A549 (cell line): ENCODE measurements around the gene ZNF107. TPM values are rescaled to one million over a fixed set of nuclear protein-coding genes. Genes with fewer than 3 reads are reported as not detected.
A peak's percentile ranks its signal among the peaks of the same experiment; 100 is the strongest.
"Not testable (repeated sequence)": the region's sequence is repeated elsewhere in the genome, so short reads cannot be mapped to it uniquely, and the experiment has no call there.

Experiments
- ATAC-seq, 2 experiments: fragments of 200-7000 bp in 1 of 2; fragments of >200 bp in 1 of 2; cut with Nextera tagmentation in 1 of 2; cut with Tn5 transposase in 1 of 2; 3 replicates each; pipeline versions ENCODE4 v1.8.0 to v1.9.1; 2018 to 2020; ENCODE audit warnings: mild to moderate bottlenecking in 1 of 2, moderate library complexity in 1 of 2
- CTCF ChIA-PET: fragments of 300-600 bp; sonication (Branson Sonifier 250); formaldehyde crosslinking; extraction: SDS; loops from one replicate; lab custom pipeline; 2021; ENCODE audit warnings: antibody characterized with exemption, inconsistent platforms; lab: Yijun Ruan, JAX
- POLR2A ChIA-PET: fragments of 350-600 bp; formaldehyde crosslinking; extraction: SDS; loops from one replicate; lab custom pipeline; 2021; ENCODE audit warnings: antibody characterized with exemption, inconsistent platforms; lab: Yijun Ruan, JAX
- DNase-seq, 2 experiments: peaks; one replicate each; pipeline versions ENCODE4 v3.0.0 to v3.0.0-alpha.2; 2011 to 2016; ENCODE audit warnings: low read depth in 1 of 2, low spot score in 1 of 2
- FAIRE-seq: peaks from 2 replicates; lab custom pipeline; 2011; peaks lifted over from hg19 to GRCh38; lab: Jason Lieb, UNC
- H3K27ac ChIP-seq, 2 experiments: fragments of >200 bp; sonication (Bioruptor Twin); formaldehyde crosslinking; 3 replicates each; pipeline ENCODE4 v1.5.1; 2016 to 2017
- H3K4me1 ChIP-seq: fragments of >200 bp; sonication (Bioruptor Twin); formaldehyde crosslinking; 3 replicates; pipeline ENCODE4 v1.6.1; 2016
- H3K4me2 ChIP-seq: fragments of >200 bp; sonication (Bioruptor Twin); formaldehyde crosslinking; 3 replicates; pipeline ENCODE4 v1.6.1; 2016
- H3K4me3 ChIP-seq: fragments of >200 bp; sonication (Bioruptor Twin); formaldehyde crosslinking; 3 replicates; pipeline ENCODE4 v1.5.1; 2016
- H3K9me3 ChIP-seq: fragments of >200 bp; sonication (Bioruptor Twin); formaldehyde crosslinking; 3 replicates; pipeline ENCODE4 v1.6.1; 2016
- BHLHE40 ChIP-seq: IDR thresholded peaks from 2 replicates; pipeline ENCODE4 v1.6.1; 2012; ENCODE audit warnings: low read depth, low read length, inconsistent platforms
- CBX2 ChIP-seq: fragments of 200-600 bp; sonication (generic); IDR thresholded peaks from 2 replicates; pipeline ENCODE4 v1.6.1; 2016; ENCODE audit warnings: low read depth, mild to moderate bottlenecking, borderline replicate concordance
- CHD2 ChIP-seq: fragments of 150-350 bp; IDR thresholded peaks from 2 replicates; pipeline ENCODE4 v1.6.1; 2014; ENCODE audit warnings: low read length; ENCODE audit not compliant: partially characterized antibody
- FOSB ChIP-seq: fragments of 250-450 bp; sonication (Bioruptor Pico); IDR thresholded peaks from 2 replicates; pipeline ENCODE4 v1.5.0; 2020; ENCODE audit warnings: mild to moderate bottlenecking, moderate library complexity
- KDM5A ChIP-seq: fragments of 200-600 bp; sonication (generic); IDR thresholded peaks from 2 replicates; pipeline ENCODE4 v1.6.1; 2016; ENCODE audit warnings: antibody characterized with exemption, mild to moderate bottlenecking
- MAFK ChIP-seq: fragments of 450-650 bp; IDR thresholded peaks from 2 replicates; pipeline ENCODE4 v1.6.1; 2014; ENCODE audit not compliant: partially characterized antibody
- NFE2L2 ChIP-seq: fragments of 150-350 bp; conservative IDR thresholded peaks from 2 replicates; pipeline ENCODE4 v1.6.1; 2014; ENCODE audit warnings: low read length
- PHF8 ChIP-seq: fragments of 200-600 bp; sonication (generic); IDR thresholded peaks from 2 replicates; pipeline ENCODE4 v1.6.1; 2016; ENCODE audit warnings: low read depth, mild to moderate bottlenecking, antibody characterized with exemption, moderate library complexity, borderline replicate concordance
- RAD21 ChIP-seq, 2 experiments: fragments of >200 bp in 1 of 2; sonication (Bioruptor Twin) in 1 of 2; formaldehyde crosslinking in 1 of 2; IDR thresholded peaks in 1 of 2; conservative IDR thresholded peaks in 1 of 2; 2 replicates in 1 of 2; 3 replicates in 1 of 2; pipeline ENCODE4 v1.6.1; 2012 to 2018; ENCODE audit warnings: inconsistent platforms in 1 of 2
- SREBF2 ChIP-seq: fragments of 450-650 bp; IDR thresholded peaks from 2 replicates; pipeline ENCODE4 v1.6.1; 2014; ENCODE audit warnings: mild to moderate bottlenecking, moderate library complexity
- TFCP2L1 ChIP-seq: fragments of 250-450 bp; sonication (Bioruptor Pico); IDR thresholded peaks from 2 replicates; pipeline ENCODE4 v1.5.0; 2021; ENCODE audit warnings: mild to moderate bottlenecking
- ZC3H11A ChIP-seq: fragments of 450-650 bp; IDR thresholded peaks from 2 replicates; pipeline ENCODE4 v1.6.1; 2014; ENCODE audit warnings: antibody characterized with exemption, mild to moderate bottlenecking
- ZFP36 ChIP-seq: fragments of 450-650 bp; IDR thresholded peaks from 2 replicates; pipeline ENCODE4 v1.6.1; 2014; ENCODE audit warnings: borderline replicate concordance; ENCODE audit not compliant: partially characterized antibody
- ZNF302 ChIP-seq: fragments of 250-450 bp; sonication (Bioruptor Pico); IDR thresholded peaks from 2 replicates; pipeline ENCODE4 v1.9.0; 2021; ENCODE audit warnings: inconsistent platforms, mild to moderate bottlenecking, moderate library complexity
- ZSCAN20 ChIP-seq: fragments of 250-450 bp; sonication (Bioruptor Pico); IDR thresholded peaks from 2 replicates; pipeline ENCODE4 v1.8.0; 2022; ENCODE audit warnings: mild to moderate bottlenecking, moderate library complexity
- WGBS: methylation state at CpG from one replicate; pipeline ENCODE4 v1.1.6; 2017; ENCODE audit errors: missing lambda C conversion rate; 5-methylcytosine and 5-hydroxymethylcytosine counted together
- polyA plus RNA-seq, 4 experiments: library from polyadenylated mRNA; depleted of rRNA in 3 of 4; stranded (reverse); fragments of >200 nt; fragmentation: RNase III in 1 of 4; extraction: RNeasy Plus Mini Kit Qiagen cat#74134 plus additional on column Dnase treatment in 1 of 4; gene quantifications; 2 replicates in 3 of 4; 3 replicates in 1 of 4; pipeline ENCODE4 v1.2.3, GENCODE V29; 2011 to 2017
- TF ChIP-seq, protein P1 (sequence below): fragments of >200 bp; sonication (Bioruptor Twin); formaldehyde crosslinking; IDR thresholded peaks from 2 replicates; pipeline ENCODE4 v1.6.1; 2016
- TF ChIP-seq, protein P2 (sequence below): fragments of 200-600 bp; sonication (generic); IDR thresholded peaks from 2 replicates; pipeline ENCODE4 v1.6.1; 2016; ENCODE audit warnings: antibody characterized with exemption, mild to moderate bottlenecking, moderate library complexity

Gene ZNF107
- polyA plus RNA-seq, 2 of the 4 experiments (the other 2 are of a cell fraction): 3.4 to 4.9 TPM

DNA sequence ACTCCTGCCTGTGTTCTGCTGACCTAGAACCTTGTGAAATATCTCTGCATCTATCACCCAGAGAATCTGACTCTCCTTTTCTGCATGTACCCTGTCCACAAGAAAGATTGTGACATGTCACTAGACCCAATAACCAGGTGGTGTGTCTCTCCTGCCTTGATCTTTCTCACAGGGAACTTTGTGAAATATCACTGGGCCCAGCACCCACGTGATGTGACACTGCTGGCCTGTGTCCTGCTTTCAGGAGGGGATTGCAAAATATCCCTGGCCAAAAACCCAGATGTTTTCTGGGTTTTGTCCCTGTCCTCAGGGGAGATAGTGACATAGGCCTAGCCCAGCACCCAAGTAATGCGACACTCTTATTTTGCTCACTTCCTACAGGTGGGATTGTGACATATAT, 10.1 kb upstream of the ZNF107 start:
- POLR2A ChIA-PET: no interaction called here
- peaks cover 17% of the 10 kb centered on the region; the same call in 2 of the 3 replicates for H3K9me3 ChIP-seq
- DNase-seq: no peak
- H3K27ac ChIP-seq: no peak overlapping the region
- H3K4me2 ChIP-seq: no peak overlapping the region
- no peak for TF ChIP-seq ZFP36
- TF ChIP-seq PHF8: no peak
- TF ChIP-seq RAD21 (conservative IDR thresholded peaks at IDR 0.05 in 1 of 2, IDR thresholded peaks at IDR 0.05 in 1 of 2): no peak
- TF ChIP-seq CHD2: no peak
- no peak for TF ChIP-seq ZSCAN20
- TF ChIP-seq ZC3H11A: no peak
- TF ChIP-seq, protein P1, sequence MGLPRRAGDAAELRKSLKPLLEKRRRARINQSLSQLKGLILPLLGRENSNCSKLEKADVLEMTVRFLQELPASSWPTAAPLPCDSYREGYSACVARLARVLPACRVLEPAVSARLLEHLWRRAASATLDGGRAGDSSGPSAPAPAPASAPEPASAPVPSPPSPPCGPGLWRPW: no peak
- TF ChIP-seq KDM5A: no peak
- TF ChIP-seq NFE2L2: no peak
- no peak for TF ChIP-seq CBX2
- no peak for TF ChIP-seq SREBF2
- TF ChIP-seq TFCP2L1 (CRISPR knock-in tag): no peak
- TF ChIP-seq, protein P2, sequence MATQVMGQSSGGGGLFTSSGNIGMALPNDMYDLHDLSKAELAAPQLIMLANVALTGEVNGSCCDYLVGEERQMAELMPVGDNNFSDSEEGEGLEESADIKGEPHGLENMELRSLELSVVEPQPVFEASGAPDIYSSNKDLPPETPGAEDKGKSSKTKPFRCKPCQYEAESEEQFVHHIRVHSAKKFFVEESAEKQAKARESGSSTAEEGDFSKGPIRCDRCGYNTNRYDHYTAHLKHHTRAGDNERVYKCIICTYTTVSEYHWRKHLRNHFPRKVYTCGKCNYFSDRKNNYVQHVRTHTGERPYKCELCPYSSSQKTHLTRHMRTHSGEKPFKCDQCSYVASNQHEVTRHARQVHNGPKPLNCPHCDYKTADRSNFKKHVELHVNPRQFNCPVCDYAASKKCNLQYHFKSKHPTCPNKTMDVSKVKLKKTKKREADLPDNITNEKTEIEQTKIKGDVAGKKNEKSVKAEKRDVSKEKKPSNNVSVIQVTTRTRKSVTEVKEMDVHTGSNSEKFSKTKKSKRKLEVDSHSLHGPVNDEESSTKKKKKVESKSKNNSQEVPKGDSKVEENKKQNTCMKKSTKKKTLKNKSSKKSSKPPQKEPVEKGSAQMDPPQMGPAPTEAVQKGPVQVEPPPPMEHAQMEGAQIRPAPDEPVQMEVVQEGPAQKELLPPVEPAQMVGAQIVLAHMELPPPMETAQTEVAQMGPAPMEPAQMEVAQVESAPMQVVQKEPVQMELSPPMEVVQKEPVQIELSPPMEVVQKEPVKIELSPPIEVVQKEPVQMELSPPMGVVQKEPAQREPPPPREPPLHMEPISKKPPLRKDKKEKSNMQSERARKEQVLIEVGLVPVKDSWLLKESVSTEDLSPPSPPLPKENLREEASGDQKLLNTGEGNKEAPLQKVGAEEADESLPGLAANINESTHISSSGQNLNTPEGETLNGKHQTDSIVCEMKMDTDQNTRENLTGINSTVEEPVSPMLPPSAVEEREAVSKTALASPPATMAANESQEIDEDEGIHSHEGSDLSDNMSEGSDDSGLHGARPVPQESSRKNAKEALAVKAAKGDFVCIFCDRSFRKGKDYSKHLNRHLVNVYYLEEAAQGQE: no peak
- TF ChIP-seq BHLHE40: no peak
- TF ChIP-seq, all 56 proteins: peak for 0
- ATAC-seq (no peak), FAIRE-seq (no peak)
- no peak overlapping the region for H3K4me3 ChIP-seq
- 53% methylated on average over 2 of the region's 2 CpGs for WGBS
- H3K4me1 ChIP-seq: no peaks in the 10 kb centered on the region
- CTCF ChIA-PET: no interaction called here

DNA sequence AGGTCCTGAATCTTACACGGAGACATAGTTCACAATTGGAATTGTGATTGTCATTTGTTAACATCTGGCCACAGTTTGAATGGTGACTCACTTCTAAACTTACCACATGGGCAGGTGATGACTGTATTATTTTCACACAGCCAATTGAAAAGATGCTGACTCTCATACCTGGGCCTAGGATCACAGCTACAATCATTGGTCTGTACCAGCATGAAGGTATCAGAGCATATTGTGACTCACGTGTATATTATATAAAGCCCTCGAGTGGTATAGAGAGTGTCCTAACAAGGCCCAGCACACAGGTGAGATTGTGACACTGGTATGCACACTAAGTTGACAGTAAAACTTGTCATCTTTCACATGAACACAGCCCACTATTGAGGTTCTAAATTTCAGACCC, 9.4 kb upstream of the ZNF107 start:
- ChIA-PET POLR2A (no interaction called here), CTCF (no interaction called here)
- DNase-seq: no peak
- ATAC-seq: no peak
- Histone ChIP-seq H3K27ac (no peak overlapping the region), H3K4me2 (no peak overlapping the region), H3K9me3 (peaks cover 18% of the 10 kb centered on the region; the same call in 2 of the 3 replicates), H3K4me3 (no peak overlapping the region), H3K4me1 (no peaks in the 10 kb centered on the region)
- TF ChIP-seq FOSB: no peak
- no peak for TF ChIP-seq CHD2
- TF ChIP-seq, all 56 proteins: peak for 0
- FAIRE-seq: no peak
- 24% methylated on average over 3 of the region's 3 CpGs for WGBS

DNA sequence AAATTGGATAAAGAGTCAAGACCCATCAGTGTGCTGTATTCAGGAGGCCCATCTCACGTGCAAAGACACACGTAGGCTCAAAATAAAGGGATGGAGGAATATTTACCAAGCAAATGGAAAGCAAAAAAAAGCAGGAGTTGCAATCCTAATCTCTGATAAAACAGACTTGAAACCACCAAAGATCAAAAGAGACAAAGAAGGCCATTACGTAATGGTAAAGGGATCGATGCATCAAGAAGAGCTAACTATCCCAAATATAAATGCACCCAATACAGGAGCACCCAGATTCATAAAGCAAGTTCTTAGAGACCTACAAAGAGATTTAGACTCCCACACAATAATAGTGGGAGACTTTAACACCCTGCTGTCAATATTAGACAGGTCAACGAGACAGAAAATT, 3.8 kb upstream of the ZNF107 start:
- POLR2A ChIA-PET, H3K4me2 ChIP-seq, H3K4me1 ChIP-seq, ATAC-seq, FAIRE-seq, DNase-seq, H3K27ac ChIP-seq, CTCF ChIA-PET, H3K4me3 ChIP-seq: not testable (repeated sequence)
- H3K9me3 ChIP-seq: peaks cover 24% of the 10 kb centered on the region; the same call in 2 of the 3 replicates
- 53% methylated on average over 5 of the region's 5 CpGs for WGBS

DNA sequence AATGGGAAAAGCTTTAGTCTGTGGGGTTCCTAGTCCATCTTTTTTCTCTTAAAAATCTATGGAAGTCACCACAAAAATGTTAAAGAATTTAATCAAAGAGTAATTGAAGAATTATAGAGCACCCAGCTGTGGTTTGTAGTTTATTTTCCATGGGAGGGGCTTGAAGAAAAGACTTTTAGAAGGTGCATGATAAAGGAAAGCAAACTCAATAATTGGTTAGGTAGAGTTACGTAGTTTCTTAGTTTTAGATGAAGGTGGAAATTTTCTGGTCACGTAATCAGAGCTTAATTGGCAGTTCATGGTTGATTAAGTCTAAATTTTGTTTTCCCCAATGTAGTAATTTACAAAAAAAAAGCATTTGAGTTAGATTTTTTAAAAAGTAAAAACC, 724 bp downstream of the ZNF107 start:
- ATAC-seq (no peak), FAIRE-seq (no peak), DNase-seq (no peak)
- TF ChIP-seq ZNF302 (CRISPR knock-in tag) (no peak), MAFK (no peak)
- Histone ChIP-seq H3K4me3 (peak overlapping the region; percentile 56), H3K4me2 (peak overlapping the region; percentile 76), H3K27ac (peak overlapping the region; percentile 67 to 89), H3K9me3 (peaks cover 49% of the 10 kb centered on the region), H3K4me1 (no peaks in the 10 kb centered on the region)
- ChIA-PET CTCF (no interaction called here), POLR2A (interaction anchor here (0.7 to 1.6 kb wide), 3 partner anchors 103 to 236 kb away, joined by 4 to 8 read pairs (median 5); partner anchors contain the start of genes ZNF138, ZNF273 and ZNF680)
- WGBS: 88% methylated on average over 2 of the region's 2 CpGs
